A549 (cell line): ENCODE measurements around the gene COL16A1.

Experiments
- CTCF ChIP-seq: fragments of >200 bp; sonication (Bioruptor Twin); formaldehyde crosslinking; IDR thresholded peaks from 3 replicates; pipeline ENCODE4 v1.5.1; 2016
- ESRRA ChIP-seq: fragments of 150-350 bp; IDR thresholded peaks from 2 replicates; pipeline ENCODE4 v1.6.1; 2014; ENCODE audit warnings: mild to moderate bottlenecking, low read length, borderline replicate concordance
- FOSL2 ChIP-seq, 2 experiments: fragments of 450-650 bp in 1 of 2; fragments of >200 bp in 1 of 2; sonication (Bioruptor Twin) in 1 of 2; formaldehyde crosslinking; IDR thresholded peaks; 2 replicates each; pipeline versions ENCODE4 v1.5.0 to v1.6.1; 2016 to 2020; ENCODE audit warnings: mild to moderate bottlenecking in 1 of 2, moderate library complexity in 1 of 2
- JUN ChIP-seq, 2 experiments: fragments of >200 bp; sonication (Bioruptor Twin); formaldehyde crosslinking; IDR thresholded peaks; 2 replicates in 1 of 2; 3 replicates in 1 of 2; pipeline ENCODE4 v1.6.1; 2016 to 2017
- KDM5A ChIP-seq: fragments of 200-600 bp; sonication (generic); IDR thresholded peaks from 2 replicates; pipeline ENCODE4 v1.6.1; 2016; ENCODE audit warnings: antibody characterized with exemption, mild to moderate bottlenecking
- POLR2AphosphoS2 ChIP-seq: conservative IDR thresholded peaks from 2 replicates; pipeline ENCODE4 v1.6.1; 2012; ENCODE audit warnings: low read length, improper control_type of control experiment, inconsistent platforms
- RAD21 ChIP-seq, 2 experiments: fragments of >200 bp in 1 of 2; sonication (Bioruptor Twin) in 1 of 2; formaldehyde crosslinking in 1 of 2; IDR thresholded peaks in 1 of 2; conservative IDR thresholded peaks in 1 of 2; 2 replicates in 1 of 2; 3 replicates in 1 of 2; pipeline ENCODE4 v1.6.1; 2012 to 2018; ENCODE audit warnings: inconsistent platforms in 1 of 2
- RARB ChIP-seq: fragments of 250-450 bp; sonication (Bioruptor Pico); IDR thresholded peaks from 2 replicates; pipeline ENCODE4 v1.8.0; 2021; ENCODE audit warnings: mild to moderate bottlenecking, moderate library complexity
- RFX5 ChIP-seq: fragments of 450-650 bp; IDR thresholded peaks from 2 replicates; pipeline ENCODE4 v1.7.1; 2014; ENCODE audit warnings: antibody characterized with exemption, mild to moderate bottlenecking, moderate library complexity

GRCh38 chr1:31647106-31647505 is 56.7 kb downstream of the COL16A1 start:
- TF ChIP-seq CTCF, result no peak
- TF ChIP-seq RAD21 (conservative IDR thresholded peaks at IDR 0.05 in 1 of 2, IDR thresholded peaks at IDR 0.05 in 1 of 2), result no peak
- TF ChIP-seq POLR2AphosphoS2, result no peak
- no peak for TF ChIP-seq KDM5A
- no peak for TF ChIP-seq ESRRA
- TF ChIP-seq RARB (CRISPR knock-in tag), result no peak
- TF ChIP-seq JUN (IDR thresholded peaks at IDR 0.05), result no peak
- no peak for TF ChIP-seq RFX5
- no peak for TF ChIP-seq FOSL2 (IDR thresholded peaks at IDR 0.05)
- TF ChIP-seq FOSL2 (CRISPR knock-in tag; IDR thresholded peaks at IDR 0.05), result no peak
